OCI-LY1 (cell line): ENCODE data around the gene FNDC8.

Source experiments
- EZH2 ChIP-seq: fragments of 200-600 bp; sonication (generic), shearing (Covaris generic); IDR thresholded peaks from 2 replicates; pipeline ENCODE4 v1.8.0; 2017; ENCODE audit warnings: borderline replicate concordance, mixed run types, mild to moderate bottlenecking, antibody characterized with exemption, low read length, moderate library complexity, mixed read lengths
- TF ChIP-seq, protein P1 (sequence below): fragments of 200-600 bp; sonication (generic), shearing (Covaris generic); IDR thresholded peaks from 2 replicates; pipeline ENCODE4 v1.5.1; 2017; ENCODE audit warnings: mild to moderate bottlenecking, antibody characterized with exemption, low read length, moderate library complexity, mixed read lengths

DNA sequence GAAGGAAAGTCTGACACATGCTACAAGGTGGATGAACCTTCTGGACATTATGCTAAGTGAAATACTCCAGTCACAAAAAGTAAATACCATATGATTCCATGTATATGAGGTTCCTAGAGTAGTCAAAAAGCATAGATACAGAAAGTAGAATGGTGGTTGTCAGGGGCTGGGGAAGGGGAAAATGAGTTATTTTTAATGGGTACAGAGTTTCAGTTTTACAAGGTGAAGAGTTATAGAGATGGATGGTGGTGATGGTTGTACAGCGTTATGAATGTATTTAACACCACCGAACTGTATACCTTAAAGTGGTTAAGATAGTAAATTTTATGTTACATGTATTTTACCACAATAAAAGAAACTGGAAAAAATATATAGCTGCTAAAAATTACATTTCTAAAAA lies 19.7 kb upstream of the FNDC8 start:
- TF ChIP-seq, protein P1, sequence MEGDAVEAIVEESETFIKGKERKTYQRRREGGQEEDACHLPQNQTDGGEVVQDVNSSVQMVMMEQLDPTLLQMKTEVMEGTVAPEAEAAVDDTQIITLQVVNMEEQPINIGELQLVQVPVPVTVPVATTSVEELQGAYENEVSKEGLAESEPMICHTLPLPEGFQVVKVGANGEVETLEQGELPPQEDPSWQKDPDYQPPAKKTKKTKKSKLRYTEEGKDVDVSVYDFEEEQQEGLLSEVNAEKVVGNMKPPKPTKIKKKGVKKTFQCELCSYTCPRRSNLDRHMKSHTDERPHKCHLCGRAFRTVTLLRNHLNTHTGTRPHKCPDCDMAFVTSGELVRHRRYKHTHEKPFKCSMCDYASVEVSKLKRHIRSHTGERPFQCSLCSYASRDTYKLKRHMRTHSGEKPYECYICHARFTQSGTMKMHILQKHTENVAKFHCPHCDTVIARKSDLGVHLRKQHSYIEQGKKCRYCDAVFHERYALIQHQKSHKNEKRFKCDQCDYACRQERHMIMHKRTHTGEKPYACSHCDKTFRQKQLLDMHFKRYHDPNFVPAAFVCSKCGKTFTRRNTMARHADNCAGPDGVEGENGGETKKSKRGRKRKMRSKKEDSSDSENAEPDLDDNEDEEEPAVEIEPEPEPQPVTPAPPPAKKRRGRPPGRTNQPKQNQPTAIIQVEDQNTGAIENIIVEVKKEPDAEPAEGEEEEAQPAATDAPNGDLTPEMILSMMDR: no peak
- no peak for TF ChIP-seq EZH2
